ENCODE data around the gene C1orf53.

C1orf53 gene

DNA sequence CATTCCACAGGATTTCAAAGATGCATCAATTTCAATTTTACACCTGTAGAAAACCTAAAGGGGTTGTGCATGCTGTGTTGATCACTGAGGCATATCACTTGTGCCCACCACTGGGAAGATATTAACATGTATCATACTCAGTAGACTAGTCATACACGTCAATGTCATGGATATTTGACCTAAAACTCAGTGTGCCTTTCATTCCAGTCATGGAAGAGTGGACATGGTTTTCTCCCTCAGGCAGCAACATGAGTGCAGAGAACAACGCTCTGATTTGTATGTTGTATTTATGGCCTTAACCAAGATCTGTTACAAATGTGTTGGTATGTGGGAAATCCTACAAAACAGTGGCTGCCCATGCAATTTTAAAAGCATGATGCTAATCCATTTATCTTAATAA lies 6.1 kb upstream of the C1orf53 start:
- TF ChIP-seq POLR2A (IDR thresholded peaks at IDR 0.05; ENCODE audit: low read length): no peak
- TF ChIP-seq GATA1 (IDR thresholded peaks at IDR 0.05; ENCODE audit: low read depth, low read length): no peak
- no peak for DNase-seq

DNA sequence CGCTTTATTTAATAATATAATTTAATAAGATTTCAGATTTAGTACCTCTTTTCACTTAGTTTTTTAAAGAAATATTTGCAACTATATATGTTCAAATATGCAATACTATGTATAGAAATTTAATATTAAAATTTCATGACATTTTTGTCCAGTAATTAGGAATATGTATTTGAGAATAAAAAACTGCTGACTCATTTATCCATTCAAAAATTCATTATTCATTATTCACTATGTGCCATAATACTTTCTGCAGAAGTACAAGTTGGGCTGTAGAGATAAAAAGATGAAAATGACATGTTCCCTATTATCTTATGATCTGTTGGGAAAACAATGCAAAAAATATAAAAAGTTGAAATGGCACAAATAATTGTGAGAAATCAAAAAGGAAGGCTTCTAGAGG lies 3.4 kb upstream of the C1orf53 start:
- DNase-seq: no peak
- TF ChIP-seq POLR2A (IDR thresholded peaks at IDR 0.05; ENCODE audit: low read length) (no peak), GATA1 (IDR thresholded peaks at IDR 0.05; ENCODE audit: low read depth, low read length) (no peak)

DNA sequence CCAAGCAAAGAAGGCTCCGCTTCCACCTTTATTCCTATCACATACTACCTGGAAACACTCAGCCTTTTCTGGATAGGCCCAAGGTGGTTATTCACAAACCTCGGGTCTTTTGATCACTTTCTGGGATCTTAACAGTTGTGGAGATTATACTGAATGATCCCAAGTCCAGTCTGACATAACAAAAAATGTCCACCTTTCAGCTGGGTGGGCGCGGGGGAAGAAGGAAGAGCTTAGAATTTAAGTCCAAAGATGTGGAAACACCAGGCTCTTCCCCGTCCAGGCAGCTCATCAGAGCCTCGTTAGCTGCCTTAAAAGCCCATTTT lies 338 bp upstream of the C1orf53 start:
- DNase-seq: no peak
- TF ChIP-seq POLR2A (IDR thresholded peaks at IDR 0.05; ENCODE audit: low read length): no peak
- TF ChIP-seq GATA1 (IDR thresholded peaks at IDR 0.05; ENCODE audit: low read depth, low read length): no peak

GRCh38 chr1:197903196-197903514 lies 725 bp downstream of the C1orf53 start:
- no peak for TF ChIP-seq GATA1 (IDR thresholded peaks at IDR 0.05; ENCODE audit: low read depth, low read length)
- TF ChIP-seq POLR2A (IDR thresholded peaks at IDR 0.05; ENCODE audit: low read length): no peak
- no peak for DNase-seq

DNA sequence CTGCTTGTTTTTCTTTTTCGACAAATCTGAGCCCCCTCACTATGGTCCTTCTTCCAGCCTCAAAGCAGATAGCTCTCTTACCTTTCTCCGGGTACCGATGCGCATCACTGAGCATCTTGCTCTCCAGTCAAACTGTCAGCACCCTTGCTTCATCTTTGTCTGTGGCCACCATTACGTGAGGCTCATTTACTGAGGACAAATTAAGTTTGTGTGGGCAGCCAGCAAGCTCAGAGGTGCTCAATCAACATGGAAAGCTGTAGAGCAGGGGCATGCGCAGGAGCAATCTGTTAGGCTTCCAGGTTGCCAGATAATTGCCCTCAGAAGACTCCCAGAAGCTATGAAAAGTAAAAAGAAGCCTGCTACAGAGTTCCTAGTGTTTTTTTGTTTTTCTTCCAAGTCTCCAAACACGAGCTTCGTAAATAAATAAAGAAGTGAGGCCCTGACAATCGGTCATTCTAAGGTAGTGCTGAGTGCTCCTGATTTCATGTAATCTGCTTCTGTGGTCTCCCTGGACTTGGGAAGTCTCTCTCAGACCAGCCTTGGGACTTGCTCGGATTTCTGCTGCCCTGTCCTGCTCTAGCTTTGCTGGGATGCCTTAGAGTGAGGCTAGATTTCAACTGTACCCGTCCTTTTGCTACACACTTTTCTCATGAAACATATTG lies 1.8 kb downstream of the C1orf53 start:
- TF ChIP-seq POLR2A (IDR thresholded peaks at IDR 0.05; ENCODE audit: low read length) (no peak), GATA1 (IDR thresholded peaks at IDR 0.05; ENCODE audit: low read depth, low read length) (no peak)

DNA sequence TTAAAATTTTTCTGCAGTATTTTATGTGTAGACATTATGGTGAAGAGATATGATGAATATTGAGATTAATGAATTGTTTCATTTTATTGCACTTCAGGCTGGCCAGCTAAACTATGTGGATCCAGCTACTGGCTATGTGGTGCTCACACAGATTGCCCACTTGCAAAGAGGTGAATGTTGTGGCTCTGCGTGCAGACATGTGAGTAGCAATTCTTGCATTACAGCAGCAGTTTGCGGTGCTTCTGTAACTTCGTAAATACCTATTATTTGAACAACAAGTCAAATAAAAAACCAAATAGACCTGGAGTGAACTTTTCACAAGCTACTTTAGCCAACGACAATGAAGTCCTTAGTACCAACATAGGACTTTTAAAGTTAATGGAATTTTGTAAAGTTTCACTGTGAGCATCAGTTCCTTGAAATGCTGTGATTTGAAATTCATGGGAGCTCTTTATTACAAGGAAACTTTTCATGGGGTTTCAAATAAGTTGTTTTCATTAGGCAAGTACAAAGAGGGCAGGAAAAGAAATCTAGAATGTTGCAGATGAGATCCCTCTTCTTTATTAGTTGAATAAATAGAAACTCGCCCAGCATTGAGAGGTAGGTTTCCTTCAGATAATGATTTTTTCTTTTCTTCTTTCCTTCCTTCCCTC lies 3.4 kb downstream of the C1orf53 start:
- no peak for TF ChIP-seq GATA1 (IDR thresholded peaks at IDR 0.05; ENCODE audit: low read depth, low read length)
- TF ChIP-seq POLR2A (IDR thresholded peaks at IDR 0.05; ENCODE audit: low read length): no peak
- no peak for DNase-seq

More for the DNA sequence above, 1.8 kb downstream of the C1orf53 start:
- DNase-seq: no peak

GRCh38 chr1:197907846-197908616 lies 5.6 kb downstream of the C1orf53 start:
- no peak for TF ChIP-seq POLR2A (IDR thresholded peaks at IDR 0.05; ENCODE audit: low read length)
- no peak for TF ChIP-seq GATA1 (IDR thresholded peaks at IDR 0.05; ENCODE audit: low read depth, low read length)
- DNase-seq: no peak

DNA sequence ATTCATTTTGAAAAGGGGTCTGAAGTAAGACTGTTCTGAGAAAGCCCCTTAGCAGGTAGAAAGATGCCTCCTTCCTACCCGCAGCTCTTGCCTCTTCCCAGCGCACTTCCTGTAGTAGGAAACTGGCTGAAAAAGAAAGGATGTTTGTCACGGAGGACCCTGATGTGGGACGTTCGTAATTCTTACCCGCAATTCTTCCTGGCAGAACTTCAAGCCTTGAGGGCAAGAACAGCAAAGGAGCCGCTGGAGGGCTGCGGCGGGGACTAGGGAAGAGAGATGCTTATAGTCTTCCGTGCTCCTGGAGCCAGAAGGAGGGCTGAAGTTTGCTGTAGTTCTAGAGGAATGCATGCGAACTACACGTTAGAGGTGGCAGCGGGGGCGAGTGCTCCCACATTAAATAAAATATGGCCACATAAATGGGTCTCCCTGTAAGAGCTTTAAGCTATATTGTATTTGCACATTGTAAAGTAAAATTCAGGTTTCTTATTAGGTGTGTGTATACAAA lies 6.3 kb downstream of the C1orf53 start:
- peak in 1 of 2 experiments; percentile 11 for DNase-seq
- TF ChIP-seq POLR2A (IDR thresholded peaks at IDR 0.05; ENCODE audit: low read length): no peak
- TF ChIP-seq GATA1 (IDR thresholded peaks at IDR 0.05; ENCODE audit: low read depth, low read length): no peak

DNA sequence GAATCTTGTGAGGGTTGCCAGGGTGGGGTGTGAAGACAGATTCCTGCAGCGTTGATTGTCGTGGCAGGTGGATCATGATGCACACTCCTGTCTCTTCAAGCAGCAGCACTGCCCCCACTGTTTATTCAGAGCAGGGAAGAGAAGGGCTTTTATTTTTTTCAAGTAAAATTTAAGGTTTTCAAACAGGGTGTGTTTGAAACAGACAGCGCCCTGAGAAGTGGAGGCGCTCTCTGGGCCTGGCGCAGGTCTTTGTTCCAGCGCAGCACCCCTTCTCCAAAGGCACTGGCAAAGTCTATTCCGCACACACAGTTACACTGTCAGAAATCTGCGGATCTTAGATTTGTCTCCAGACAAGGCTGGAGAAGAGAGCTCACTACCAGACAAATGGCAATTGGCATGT lies 7.0 kb downstream of the C1orf53 start:
- no peak for DNase-seq
- TF ChIP-seq POLR2A (IDR thresholded peaks at IDR 0.05; ENCODE audit: low read length): no peak
- no peak for TF ChIP-seq GATA1 (IDR thresholded peaks at IDR 0.05; ENCODE audit: low read depth, low read length)

DNA sequence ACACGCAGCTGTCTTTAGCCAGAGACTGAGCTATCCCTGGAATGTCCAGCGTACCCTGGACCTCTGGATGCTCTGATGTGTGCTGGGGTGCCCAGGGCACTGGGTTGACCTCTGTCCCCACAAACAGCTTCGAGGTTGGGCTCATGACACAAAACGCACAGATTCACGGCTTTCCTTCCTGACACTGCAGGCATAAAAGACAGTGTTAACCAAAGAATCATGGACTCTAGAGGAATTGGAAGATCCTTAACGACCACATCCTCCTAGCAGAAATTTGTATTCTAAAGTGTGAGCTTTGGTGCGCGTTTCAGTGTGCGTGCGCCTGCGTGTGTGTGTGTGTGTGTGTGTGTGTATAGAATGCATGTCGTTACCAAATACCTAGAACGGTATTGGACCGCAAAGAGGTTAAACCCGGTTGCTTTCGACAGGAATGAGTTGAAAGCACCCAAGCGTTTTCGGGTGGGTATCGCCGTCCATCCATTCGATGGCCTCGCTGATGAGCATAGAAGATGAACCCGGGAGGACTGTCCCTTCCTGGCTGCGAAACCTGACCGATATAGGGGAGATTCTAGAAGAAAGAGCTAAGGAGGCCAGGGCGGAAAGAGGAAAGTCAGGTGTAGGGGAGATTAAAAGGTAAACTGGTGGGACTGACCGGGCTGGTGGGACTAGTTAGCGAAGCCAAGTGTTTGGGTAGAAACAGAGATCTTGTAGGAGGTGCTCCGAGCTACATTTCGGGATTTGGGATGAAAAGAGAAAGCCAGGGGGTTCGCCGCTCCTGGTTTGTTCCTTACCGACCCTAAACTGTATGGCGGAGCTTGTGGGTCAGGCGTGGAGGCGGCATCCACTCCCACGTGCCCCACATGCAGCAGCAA lies 7.9 kb downstream of the C1orf53 start:
- no peak for DNase-seq
- TF ChIP-seq GATA1 (IDR thresholded peaks at IDR 0.05; ENCODE audit: low read depth, low read length): no peak
- TF ChIP-seq POLR2A (IDR thresholded peaks at IDR 0.05; ENCODE audit: low read length): no peak

GRCh38 chr1:197911111-197911856 lies 8.9 kb downstream of the C1orf53 start:
- no peak for DNase-seq
- TF ChIP-seq GATA1 (IDR thresholded peaks at IDR 0.05; ENCODE audit: low read depth, low read length): no peak
- no peak for TF ChIP-seq POLR2A (IDR thresholded peaks at IDR 0.05; ENCODE audit: low read length)

DNA sequence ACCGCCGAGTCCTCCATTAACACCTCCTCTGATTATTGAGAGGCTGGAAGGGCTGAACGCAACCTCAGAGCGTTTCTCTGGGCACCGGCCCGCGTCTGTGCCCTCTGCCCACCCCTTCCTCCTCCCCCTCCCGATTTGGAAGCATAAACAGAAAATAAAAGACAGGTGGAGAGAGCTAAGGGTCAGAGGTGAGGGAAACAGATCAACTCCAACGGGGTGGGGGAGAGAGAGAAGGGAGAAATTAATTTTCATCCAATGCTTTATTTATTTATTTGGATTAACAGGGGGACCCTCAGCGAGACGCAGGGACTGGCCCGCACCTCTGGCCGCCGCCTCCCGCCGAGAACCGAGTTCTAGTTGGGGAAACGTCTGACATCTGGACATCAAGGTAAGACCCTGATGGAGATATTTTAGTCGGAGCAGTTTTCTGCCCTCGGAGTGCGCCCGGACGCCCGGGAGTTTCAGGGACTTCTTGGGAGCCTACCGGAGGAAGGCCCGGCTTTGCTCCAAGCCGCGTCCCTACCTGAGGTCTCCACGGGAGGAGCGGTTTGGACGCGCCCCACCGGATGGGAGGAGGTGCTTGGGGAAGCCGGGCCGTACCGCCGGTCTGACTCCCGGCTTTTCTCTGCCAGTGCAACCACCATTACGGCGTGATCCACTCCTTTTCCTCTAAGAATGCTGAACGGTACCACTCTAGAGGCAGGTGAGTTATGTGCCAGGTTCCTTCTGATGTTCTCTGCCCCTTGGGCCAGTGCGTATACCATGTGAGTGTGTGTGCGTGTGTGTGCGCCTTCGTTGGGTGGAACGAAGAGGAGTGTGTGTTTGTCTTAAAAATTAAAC lies 9.6 kb downstream of the C1orf53 start:
- TF ChIP-seq POLR2A (IDR thresholded peaks at IDR 0.05; ENCODE audit: low read length): no peak
- no peak for TF ChIP-seq GATA1 (IDR thresholded peaks at IDR 0.05; ENCODE audit: low read depth, low read length)
- DNase-seq: peak in 1 of 2 experiments; percentile 8

Data from erythroblast (primary cell).